Right lung (tissue), 5 donors: Measurements from ENCODE around the gene B3GNT7. TPM values are rescaled to one million over a fixed set of nuclear protein-coding genes. Genes with fewer than 3 reads are reported as not detected.
"Not testable (repeated sequence)": the region's sequence is repeated elsewhere in the genome, so short reads cannot be mapped to it uniquely, and the experiment has no call there.

Experiments used
- DNase-seq, 2 donors: peaks; one replicate each; pipeline ENCODE4 v3.0.0-alpha.2; 2013
- polyA plus RNA-seq, 5 donors: library from polyadenylated mRNA; unstranded; fragments of 120-200 nt; gene quantifications; one replicate each; pipeline versions ENCODE4 v1.2.1 to v1.2.3, GENCODE V29; 2013; ENCODE audit warnings: inconsistent platforms in 1 of 5, low replicate concordance in 1 of 5; ENCODE audit not compliant: insufficient read length in 5 of 5, insufficient read depth in 1 of 5

Gene B3GNT7
- polyA plus RNA-seq, 5 donors = 2.0 to 5.2 (median 3.3) TPM

DNA sequence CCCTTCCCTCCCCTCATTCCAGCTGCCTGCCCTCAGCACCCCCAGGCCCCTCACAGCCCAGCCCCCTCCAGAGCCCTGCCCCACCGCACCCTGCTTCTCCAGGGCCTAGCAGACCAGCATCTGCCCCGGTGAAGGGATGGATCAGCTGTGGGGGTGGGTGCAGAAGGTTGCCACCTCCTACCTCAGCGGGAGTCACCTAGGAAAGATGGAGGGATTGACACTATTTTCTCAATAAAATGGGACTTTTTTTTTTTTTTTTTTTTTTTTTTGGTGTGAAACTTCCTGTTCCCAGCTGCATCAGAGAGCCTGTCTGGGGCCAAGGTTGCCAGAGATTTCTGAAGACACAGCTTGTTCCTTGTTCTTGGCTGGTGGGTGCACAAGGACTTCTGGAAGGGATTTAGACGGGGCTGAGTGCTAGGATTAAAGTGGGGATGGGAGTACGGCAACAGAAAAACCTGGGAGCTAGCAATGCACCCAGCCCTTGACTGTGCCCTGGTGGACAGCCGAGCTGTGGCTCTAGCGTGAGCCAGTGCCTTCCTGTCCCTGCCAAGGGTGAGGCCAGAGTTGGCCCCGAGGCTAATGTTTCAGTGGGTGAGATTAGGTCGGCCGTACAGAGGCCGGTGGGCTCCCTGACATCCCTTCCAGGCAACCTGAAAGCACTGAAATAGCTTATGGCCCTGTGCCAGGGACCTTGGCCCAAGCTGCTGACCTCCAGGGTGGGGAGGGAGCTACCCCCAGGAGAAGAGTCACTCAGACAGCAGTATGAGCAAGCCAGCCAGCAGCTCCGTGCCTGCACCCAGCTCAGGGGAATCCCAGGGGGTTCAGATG lies 4.6 kb downstream of the B3GNT7 start:
- DNase-seq = no peak

DNA sequence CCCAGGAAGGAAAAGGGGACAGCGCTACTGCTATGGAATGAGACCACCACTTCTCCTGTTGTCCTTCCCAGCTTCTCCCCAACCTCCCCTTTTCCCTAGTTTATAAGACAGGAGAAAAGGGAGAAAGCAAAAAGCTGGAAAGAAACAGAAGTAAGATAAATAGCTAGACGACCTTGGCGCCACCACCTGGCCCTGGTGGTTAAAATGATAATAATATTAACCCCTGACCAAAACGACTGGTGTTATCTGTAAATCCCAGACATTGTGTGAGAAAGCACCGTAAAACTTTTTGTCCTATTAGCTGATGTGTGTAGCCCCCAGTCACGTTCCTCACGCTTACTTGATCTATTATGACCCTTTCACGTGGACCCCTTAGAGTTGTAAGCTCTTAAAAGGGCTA lies 5.2 kb downstream of the B3GNT7 start:
- not testable (repeated sequence) for DNase-seq

GRCh38 chr2:231401101-231401500 lies 5.6 kb downstream of the B3GNT7 start:
- not testable (repeated sequence) for DNase-seq

DNA sequence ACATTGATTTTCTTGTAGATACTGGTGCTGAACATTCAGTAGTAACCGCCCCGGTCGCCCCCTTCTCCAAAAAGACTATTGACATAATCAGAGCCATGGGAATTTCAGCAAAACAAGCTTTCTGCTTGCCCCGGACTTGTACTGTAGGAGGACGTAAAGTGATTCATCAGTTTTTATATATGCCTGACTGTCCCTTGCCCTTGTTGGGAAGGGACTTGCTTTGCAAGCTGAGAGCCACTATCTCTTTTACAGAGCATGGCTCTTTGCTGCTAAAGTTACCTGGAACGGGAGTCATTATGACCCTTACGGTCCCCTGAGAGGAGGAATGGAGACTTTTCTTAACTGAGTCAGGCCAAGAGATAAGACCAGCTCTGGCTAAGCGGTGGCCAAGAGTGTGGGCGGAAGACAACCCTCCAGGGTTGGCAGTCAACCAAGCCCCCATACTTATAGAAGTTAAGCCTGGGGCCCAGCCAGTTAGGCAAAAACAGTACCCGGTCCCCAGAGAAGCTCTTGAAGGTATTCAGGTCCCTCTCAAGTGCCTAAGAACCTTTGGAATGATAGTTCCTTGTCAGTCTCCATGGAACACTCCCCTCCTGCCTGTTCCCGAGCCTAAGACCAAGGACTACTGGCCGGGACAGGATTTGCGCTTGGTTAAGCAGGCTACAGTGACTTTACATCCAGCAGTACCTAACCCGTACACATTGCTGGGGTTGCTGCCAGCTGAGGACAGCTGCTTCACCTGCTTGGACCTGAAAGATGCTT lies 8.1 kb downstream of the B3GNT7 start:
- not testable (repeated sequence) for DNase-seq

- not testable (repeated sequence) for DNase-seq
Measured at GRCh38 chr2:231404183-231404578, 8.7 kb downstream of the B3GNT7 start.

DNA sequence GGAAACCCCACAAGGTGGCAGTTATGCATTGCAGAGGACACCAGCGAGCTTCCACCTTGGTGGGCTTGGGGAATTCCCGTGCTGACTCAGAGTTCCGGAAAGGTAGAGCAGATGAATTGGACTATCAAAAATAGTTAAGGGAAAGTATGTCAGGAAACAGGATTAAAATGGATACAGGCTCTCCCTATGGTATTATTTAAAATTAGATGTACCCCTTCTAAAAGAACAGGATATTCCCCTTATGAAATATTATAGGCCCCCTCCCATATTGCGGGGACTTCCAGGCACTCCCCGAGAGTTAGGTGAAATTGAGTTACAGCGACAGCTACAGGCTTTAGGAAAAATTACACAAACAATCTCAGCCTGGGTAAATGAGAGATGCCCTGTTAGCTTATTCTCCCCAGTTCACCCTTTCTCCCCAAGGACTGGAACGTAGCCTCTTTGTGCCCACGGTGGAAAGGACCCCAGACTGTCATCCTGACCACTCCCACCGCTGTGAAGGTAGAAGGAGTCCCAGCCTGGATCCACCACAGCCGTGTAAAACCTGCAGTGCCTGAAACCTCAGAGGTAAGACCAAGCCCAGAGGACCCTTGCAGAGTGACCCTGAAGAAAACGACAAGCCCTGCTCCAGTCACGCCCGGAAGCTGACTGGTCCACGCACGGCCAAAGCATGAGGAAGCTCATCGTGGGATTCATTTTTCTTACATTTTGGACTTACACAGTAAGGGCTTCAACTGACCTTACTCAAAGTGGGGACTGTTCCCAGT lies 10.3 kb downstream of the B3GNT7 start:
- not testable (repeated sequence) for DNase-seq

GRCh38 chr2:231407686-231408085 lies 12.2 kb downstream of the B3GNT7 start:
- not testable (repeated sequence) for DNase-seq

GRCh38 chr2:231408304-231408703 lies 12.8 kb downstream of the B3GNT7 start:
- DNase-seq = not testable (repeated sequence)

DNA sequence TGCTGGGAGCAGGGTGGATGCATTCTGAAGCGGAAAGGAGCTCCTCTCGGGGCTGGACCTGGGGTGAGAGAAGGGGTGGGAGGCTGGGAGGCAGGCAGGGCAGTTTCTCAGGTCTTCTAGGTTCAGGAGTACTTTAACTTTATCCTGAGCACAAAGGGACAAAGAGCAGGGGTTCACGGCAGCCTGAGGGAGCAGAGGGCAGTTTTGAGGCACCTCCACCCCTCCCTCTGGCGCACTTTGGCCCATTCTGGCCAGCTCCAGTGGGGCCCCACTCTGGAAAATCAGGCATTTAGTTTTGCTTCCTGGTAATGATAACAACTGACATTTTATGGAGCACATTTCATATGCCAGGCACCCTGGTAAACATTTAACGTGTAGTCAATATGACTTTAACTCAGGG lies 14.3 kb downstream of the B3GNT7 start:
- DNase-seq = no peak

GRCh38 chr2:231410293-231411004 lies 14.9 kb downstream of the B3GNT7 start:
- no peak for DNase-seq

DNA sequence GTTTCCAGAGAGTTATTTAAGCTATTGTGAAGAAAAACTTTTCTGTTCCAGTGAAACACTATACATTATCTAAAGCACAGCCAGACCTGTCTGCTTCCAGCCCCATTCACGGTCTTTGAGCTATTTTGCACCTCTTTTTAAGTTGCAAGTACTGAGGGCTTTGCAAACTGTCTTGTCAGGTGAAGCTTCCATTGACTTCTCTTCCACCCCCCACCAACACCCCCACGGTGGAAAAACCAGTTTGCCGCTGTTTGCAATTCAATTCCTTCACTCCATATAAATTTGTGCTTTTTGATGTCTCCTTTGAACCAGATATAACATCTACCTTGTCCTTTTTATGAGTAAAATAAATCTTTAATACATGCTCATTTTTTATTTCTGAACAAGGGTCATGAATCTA lies 15.7 kb downstream of the B3GNT7 start:
- DNase-seq = no peak

DNA sequence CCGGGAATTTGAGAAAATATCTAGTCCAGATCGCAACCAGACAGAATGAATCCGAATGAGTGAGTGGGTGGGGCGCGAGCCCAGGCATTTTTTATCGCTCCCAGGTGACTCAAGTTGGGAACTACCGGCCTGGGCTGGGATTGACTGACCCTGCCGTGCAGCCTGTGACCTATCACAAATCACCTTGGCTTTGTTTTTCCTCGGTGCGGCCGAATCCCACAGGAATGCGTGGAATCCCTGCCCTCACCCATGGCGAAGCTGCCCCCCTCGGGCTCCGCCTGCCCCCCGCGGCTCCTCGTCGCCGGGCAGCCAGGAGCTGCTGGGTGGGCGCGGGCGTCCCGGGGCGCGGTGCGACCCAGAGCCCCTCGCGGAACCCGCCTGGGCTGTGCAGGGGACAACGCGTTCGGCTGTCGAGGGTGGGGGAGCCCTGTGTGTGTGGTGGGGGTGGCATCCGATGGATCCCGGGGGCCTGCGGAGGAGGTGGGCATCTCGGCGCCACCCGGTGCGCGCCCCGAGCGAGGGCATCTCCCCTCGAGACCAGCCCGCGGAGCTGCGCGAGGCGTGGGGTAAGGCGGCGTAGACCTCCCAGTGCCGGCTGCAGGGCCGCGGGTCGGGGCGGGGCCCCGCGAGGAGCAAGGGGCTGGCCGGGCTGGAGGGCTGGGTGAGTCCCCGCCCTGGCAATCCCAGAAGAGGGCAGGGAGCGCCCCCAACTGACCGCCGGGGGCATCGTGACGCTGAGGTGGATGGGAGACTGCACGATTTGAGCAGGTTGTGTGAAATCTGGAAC lies 16.5 kb downstream of the B3GNT7 start:
- DNase-seq = peak; percentile 74

DNA sequence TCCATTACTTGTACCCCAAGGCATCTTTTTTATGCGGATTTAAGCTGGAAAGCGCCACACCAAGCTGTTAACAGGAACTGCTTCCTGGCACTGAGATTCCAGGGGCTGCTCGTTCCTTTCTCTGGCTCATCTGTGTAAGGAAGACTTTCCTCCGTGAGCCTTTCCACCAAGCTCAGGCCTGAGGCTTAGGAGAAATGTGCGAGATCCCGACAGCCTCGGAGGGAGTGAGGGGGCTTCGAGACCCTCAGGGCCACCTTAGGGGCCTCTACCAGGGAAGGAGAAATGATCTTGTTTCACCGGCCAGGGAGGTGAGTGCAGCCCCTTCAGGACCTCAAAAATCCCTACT lies 17.1 kb downstream of the B3GNT7 start:
- no peak for DNase-seq

DNA sequence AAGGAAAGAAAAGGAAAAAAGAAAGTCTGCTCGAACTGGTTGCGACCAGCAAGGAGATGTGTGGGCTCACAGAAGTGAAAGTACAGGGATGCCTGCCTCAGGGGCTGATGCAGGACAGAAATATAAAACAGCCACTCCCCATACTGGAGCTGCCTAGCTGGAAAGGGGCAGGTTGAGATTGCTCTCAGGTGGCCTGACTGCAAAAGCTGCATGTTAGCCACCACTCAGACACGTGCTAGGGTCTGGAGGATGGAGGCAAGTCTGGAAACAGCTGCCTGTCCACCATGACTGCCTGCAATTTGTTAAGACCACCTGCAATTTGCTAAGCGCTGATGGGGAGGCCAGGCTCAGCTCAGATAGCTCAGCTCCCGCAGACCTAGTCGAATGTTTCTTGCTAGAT lies 17.9 kb downstream of the B3GNT7 start:
- DNase-seq = no peak

DNA sequence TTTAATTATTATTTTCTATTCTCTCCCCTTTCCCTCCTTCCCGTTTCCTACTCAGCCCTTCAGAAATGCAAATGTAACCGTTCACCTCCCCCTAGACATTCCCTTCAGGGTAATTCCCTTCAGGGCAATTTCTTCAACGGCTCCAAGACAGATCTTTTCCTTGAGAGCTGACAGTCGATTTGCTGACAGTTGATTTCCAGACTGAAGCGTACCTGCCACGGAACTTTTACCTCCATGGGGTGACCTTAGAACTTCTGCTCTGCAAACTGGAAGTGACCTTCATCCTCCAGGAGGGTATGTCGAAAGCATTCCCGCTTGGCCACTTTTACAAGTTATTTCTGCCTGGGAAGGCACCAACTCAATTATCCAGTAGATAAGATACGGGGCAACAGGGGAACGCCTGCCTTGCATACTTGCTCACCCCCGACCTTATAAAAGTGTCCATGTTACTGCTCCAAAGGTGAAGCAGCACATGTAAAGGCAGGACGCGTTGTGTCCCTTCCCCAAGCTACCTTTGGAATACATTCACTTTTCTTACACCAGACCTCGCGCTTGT lies 18.5 kb downstream of the B3GNT7 start:
- DNase-seq = no peak

GRCh38 chr2:231415029-231415428 lies 19.5 kb downstream of the B3GNT7 start:
- DNase-seq = no peak

GRCh38 chr2:231418820-231419640 lies 23.5 kb downstream of the B3GNT7 start:
- DNase-seq = no peak

DNA sequence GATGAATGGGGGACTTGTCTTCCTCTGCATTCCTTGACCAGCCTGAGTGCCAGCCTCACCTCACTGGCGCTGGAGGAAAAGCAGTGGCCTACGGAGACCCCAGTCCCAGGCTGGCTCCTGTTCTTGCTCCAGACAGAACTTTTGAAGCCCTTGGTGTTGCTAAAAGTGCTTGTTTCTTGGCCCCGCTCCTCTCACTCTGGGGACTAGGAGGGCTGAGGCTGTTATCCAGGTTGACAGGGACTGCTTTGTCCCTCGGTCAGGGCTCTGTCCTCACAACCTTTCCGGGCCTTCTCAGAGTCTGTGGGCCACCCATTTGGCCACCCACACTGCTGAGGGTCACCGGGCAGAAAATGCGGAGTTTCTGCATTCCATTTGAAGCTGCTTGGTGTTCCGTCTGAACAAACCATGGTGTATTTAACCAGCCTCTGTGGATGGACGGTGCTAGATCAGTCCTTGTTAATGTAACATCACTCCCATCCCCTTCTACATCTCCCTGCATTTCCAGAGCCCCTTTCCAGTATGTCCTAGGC lies 25.6 kb downstream of the B3GNT7 start:
- DNase-seq = no peak

DNA sequence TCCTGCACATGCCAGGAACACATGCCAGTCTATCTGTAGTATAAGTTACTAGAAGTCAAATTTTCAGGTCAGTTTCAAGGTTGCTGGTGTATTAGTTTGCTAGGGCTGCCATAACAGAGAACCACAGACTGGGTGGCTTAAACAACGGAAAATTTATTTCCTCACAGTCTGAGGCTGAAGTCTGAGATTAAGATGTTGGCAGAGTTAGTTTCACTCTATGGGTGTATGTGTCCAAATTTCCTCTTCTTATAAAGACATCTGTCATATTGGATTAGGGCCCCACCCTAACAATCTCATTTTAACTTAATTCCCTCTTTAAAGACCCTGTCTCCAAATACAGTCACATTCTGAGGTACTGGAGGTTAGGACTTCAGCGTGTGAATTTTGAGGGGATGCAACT lies 26.5 kb downstream of the B3GNT7 start:
- DNase-seq = no peak
